ENCODE results near the gene METTL8.
A peak's percentile ranks its signal among the peaks of the same experiment; 100 is the strongest.
"Not testable (repeated sequence)": the region's sequence is repeated elsewhere in the genome, so short reads cannot be mapped to it uniquely, and the experiment has no call there.

METTL8 gene

DNA sequence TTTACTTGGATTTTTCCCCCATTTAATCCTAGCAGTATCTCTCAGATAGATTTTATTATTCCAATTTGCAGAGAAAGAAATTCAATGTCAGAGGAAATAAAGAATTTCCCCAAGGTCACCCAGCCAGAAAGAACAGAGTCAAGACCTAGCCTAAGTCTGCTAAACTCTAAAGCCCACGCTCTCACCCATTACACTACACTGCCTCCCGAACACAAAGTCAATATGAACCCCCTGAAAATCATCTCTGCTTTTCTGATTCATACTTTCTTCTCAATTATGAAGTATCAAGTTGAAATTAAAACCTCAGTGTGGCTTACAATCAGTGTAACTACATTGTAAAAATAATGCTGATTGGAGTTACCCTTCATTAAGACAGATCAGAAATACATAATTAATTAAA lies 89.6 kb downstream of the METTL8 start:
- no peak for DNase-seq (ENCODE audit: low spot score)

DNA sequence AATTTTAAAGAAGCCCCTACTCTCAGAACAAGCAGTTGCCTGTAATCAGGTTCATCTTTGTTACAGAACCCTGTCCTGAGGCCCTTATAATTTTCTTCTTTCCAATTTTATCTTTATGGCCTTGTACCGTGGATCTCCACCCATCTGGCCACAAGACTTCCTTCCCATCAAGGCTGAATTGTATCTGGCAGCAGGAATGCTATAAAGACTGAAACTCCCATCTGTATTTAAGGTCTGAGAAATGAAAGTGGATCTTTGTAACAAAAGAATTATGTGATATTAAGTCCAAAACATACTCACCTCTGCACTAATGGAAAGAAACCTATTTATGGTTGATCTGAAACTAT lies 91.8 kb downstream of the METTL8 start:
- no peak for DNase-seq (ENCODE audit: low spot score)

DNA sequence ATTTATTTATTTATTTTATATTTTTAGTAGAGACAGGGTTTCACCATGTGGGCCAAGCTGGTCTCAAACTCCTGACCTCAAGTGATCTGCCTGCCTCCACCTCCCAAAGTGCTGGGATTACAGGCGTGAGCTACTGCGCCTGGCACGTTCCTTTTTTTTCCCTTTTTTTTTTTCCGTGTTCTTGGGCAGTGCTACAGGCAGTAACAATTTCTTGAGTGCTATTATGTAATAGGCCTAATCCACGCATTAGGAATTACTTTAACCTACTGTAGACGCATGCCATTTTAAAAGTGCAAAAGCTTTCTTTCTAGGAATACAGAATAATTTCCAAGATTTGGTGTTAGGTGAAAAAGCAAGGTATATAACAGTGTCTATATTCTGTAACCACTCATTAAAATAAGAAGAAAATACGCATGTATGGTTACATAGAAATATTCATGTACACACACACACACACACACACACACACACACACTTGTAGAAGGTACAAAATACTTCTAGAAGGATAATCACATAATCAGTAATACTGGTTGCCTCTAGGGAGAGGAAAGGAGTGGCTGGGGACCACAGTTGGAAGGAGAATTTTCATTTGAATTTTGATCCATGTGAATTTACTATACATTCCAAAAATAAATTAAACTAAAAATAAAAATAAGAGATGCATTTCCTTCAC lies 92.3 kb downstream of the METTL8 start:
- no peak for DNase-seq (ENCODE audit: low spot score)

DNA sequence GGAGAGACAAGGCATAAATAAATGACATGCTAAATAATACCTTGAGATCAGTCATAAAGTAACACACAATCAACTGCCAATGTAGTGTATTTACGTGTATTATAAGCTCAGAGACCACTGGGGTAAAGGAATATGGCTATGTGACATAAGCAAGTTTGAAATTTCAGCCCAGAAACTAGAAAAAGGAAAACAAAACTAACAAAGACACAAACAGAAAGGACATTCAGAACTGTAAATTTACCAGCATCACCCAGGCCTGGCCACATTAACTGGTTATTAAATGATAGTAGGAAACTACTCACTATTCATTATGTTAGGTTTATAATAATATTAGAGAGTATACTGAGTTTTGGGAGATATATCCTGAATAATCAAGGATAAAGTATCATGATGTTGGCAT lies 98.8 kb downstream of the METTL8 start:
- no peak for DNase-seq (ENCODE audit: low spot score)

DNA sequence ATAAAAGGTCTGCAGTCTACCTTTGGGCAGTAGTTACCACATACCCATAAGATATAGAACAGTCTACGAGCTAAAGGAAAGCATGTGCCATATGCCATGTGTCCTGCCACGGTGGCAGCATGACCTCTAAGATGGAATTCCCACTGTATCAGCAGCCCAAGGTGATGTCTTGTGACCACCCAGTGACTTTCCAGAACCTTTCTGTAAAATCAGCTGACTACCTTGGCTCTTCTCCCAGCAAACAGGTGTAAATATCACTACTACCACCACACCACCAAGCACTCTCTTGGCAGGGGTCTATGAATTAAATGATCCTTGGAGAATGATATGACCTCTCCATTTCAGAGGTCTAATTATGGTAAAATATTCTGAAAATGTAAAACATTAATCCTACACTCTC lies 99.6 kb downstream of the METTL8 start:
- no peak for DNase-seq (ENCODE audit: low spot score)

DNA sequence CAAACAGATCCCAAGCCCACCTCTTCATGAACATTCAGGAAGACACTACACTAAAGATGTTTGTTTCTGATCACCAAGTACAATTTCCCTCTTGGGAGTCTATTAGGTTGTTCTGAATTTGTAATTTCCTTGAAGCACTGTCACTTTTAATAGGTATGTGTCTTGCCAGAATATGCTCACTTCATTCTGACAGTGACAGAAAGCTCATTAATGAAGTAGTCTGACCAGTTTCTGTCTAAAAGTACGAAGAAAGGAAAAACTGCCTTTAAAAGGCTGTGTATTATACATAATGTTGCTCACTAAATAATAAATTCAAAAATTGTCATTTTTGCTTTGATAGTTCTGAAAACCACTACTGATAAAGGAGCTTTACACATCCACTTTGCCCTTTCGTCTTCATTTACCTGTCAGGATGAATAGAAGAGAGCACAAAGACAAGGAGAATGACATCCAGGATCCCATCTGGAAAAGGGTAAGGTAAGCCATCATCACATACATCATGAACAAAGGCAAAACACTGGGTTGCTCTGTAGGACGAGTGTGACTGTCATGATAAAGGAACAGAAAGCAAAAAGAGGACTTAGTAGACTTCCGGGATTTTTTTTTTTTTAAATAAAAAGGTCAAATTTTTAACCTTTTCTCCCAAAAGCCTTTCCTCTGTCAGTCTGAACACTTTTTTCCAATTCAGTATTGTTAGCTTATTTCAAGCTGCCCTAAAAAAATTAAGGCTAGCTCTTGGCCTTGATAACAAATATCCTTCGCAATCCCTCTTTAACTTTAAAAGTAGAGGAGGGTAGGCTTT lies 103.4 kb downstream of the METTL8 start:
- no peak for DNase-seq (ENCODE audit: low spot score)

DNA sequence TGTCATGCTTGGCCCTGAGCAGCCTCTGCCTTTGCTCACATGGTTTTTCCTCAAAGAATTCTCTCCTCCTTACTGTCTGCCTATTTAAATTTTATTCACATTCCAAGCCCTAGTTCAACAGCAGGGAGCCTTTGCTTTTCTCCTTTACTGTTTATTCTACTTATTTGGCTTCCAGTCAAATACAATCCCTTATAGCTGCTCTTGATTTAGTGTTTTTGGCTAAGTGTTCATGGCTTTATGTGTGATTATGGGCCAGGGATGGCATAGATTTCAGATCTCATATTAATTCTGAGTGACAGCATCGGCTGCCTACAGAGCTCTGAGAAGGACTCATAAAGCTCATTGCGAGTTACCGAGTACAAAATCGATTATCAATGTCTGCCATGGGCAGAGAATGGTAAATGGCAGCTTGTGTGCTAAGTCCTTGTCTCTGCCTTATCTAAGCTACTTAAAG lies 106.7 kb downstream of the METTL8 start:
- DNase-seq (ENCODE audit: low spot score), result no peak

DNA sequence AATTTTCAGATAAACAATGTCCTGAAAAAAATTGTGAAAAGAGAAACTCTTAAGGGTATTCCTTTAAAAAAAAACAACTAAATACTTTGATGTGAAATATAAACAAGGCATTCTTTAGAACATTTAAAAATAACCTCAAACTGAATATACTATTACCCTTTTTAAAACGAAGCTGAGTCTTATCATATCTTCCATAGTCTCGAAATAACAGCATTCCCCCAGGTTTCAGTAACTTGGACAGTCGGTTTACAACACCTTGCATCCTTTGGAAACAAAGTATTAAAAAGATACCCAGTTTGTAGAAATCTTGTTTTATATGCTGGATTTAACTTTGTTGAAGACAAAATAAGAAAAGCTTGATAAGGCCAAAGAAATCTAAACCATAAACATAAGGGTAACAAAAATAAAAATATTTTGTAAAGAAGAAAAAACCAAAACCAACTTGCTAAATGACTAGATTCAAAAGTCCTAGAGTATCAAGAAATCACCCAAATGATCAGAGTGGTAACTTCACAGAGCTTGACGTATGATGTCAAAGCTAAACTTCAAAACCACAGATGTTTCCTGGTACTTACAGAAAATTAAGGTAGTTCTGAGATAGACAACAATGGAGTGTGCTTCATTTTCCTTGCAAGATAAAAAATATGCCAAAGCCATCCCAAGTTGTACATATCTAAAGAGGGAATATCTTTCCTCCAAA lies 107.8 kb downstream of the METTL8 start:
- DNase-seq (ENCODE audit: low spot score), result peak; percentile 74

DNA sequence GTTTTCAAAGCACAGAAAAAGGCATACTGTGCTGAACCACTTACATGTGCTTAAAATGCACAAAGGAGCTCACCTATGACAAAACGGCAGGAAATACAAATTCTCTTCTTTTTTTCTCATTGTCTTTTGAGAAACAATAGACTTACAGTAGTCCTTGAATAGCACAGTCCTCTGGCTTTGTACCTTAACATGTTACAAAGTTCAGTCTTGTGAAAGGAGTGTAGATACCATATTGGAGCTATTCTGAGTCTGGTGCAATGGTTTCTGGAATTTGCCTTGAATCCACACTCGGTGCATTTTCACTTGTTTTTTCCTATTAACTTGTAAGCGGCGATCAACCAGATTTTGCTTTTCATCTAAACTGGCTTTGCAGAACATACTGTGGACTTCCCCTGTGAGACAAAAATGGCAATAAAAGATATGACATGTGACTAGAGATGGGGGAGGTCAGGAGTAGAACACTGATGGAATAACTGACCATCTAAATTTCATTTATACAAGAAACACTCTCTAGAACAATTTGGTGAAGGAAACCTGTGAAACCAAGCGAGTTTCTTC lies 109.7 kb downstream of the METTL8 start:
- no peak for DNase-seq (ENCODE audit: low spot score)

DNA sequence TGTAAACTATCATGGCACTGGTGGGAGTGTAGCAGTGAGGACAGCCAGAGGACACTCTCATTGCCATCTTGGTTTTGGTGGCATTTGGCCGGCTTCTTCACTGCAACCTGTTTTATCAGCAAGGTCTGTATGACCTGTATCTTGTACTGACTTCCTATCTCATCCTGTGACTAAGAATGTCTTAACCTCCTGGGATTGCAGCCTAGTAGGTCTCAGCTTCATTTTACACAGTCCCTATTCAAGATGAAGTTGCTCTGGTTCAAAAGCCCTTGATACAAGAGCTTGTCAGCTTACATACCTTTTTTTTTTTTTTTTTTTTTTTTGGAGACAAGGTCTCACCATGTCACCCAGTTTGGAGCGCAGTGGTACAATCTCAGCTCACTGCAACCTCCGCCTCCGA lies 110.9 kb downstream of the METTL8 start:
- DNase-seq (ENCODE audit: low spot score), result no peak

DNA sequence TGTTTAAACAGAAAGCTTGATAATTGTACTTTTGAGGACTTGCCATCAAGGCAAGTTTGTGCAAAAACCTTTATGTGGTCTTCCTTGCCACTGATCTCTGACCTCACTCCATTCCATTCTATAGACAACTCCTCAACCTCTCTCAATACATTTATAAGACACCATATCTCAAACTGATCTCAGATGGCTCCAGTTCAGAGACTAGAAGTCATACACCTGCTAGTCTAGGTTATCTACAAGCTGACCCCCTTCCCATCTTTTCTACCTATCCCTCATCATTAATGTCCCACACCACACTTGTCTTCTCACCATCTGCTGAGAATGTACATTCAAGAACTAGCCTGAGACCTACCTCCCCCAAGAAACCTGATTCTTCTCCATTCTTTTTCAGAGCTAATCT lies 113.1 kb downstream of the METTL8 start:
- DNase-seq (ENCODE audit: low spot score), result no peak

DNA sequence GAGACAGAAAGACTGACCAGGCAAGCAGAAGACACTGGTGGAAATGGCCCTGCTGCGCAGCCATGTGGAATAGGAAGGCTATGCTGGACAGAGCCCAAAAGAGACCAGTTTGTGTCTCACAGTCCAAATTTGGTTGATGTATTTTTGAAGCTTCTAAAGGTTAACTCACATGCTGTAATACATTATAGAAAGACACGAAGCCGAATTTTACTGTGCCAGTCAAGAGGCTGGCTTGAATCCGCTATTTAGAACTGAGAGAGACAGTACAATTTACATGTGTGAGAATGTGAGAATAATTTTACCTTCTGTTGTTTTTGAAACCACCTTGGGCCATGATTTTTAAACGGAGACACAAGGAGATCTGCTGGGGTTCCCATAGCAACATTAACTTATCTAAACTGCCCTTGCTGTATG lies 113.6 kb downstream of the METTL8 start:
- no peak for DNase-seq (ENCODE audit: low spot score)

DNA sequence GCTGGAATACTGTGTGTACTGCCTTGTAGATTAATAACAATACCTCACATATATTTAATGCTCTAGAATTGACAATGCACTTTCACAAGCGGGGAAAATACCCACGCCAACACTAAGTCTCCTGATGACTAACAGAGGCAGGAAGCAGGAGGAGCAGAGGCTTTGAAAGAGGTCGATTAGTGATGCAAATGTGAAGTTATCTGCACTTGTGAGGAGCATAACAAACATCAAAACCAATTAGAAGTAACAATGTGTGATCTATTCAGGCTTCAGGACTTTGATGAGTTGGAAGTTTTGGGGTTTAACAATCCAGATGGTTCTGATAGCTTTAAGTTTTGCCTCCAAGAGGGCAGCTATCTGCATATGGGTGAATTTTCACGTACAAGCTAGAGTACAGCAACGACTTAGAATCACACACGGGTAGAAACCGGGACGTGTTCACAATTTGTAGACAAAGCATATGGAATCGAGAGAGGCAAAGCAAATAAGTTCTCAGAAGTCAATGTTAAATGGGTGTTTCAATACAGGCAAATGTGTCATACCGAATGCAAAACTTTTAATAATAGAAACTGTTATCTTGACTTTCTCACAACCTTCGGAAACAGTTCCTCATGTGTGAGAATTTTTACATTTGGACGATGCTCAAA lies 114.5 kb downstream of the METTL8 start:
- peak; percentile 92 for DNase-seq (ENCODE audit: low spot score)

DNA sequence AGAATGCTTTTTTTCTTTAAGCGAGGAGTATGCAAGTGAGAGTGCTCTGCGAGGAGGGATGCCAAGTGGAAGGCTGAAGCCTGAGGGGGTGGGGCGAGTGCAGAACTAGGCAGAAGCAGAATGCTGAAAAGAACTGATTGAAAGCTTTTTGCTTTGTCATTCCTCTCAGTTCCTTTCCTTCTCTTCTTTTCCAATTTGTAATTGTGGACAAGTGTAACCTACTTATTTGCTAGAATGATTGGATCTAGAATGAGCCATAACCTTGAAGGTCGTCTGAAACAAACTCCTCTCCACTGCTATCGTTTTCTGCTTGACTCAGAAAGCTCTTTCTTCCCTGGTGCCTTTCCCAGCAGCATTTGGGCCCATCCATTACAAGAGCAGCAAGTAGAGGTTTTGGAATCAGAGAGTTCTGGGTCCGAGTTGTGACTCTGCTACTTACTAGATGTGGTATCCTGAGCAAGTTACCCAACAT lies 115.3 kb downstream of the METTL8 start:
- DNase-seq (ENCODE audit: low spot score), result peak; percentile 47

DNA sequence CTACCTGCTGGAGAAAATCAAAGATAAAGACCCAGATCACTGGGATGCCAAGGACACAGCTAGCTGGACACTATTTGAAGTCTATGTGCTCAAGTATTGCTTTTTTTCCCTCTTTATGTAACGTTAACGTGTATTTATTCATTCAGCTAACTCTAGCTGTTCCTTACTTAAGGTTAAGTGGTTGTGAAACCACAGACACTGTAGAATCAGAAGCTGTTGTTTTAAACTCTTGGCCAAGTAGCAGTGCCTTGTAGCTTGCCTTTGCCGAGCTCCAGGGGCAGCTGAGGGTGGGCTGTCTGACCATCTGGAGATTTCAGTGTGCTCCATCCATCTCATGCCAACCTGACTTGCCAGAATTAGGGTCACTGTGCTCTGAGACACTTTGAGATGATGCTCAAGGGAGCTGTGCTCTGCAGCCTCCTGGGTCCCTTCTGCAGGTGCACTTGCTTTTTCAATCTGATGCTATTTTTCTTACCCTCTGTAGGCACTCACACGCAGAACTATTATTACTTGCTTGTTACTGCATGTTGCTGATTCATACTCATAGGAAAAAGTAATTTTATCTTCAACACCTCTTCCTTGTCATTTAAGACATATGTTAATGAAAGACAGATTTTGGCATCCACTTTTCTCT lies 116.2 kb downstream of the METTL8 start:
- DNase-seq (ENCODE audit: low spot score), result peak; percentile 78

DNA sequence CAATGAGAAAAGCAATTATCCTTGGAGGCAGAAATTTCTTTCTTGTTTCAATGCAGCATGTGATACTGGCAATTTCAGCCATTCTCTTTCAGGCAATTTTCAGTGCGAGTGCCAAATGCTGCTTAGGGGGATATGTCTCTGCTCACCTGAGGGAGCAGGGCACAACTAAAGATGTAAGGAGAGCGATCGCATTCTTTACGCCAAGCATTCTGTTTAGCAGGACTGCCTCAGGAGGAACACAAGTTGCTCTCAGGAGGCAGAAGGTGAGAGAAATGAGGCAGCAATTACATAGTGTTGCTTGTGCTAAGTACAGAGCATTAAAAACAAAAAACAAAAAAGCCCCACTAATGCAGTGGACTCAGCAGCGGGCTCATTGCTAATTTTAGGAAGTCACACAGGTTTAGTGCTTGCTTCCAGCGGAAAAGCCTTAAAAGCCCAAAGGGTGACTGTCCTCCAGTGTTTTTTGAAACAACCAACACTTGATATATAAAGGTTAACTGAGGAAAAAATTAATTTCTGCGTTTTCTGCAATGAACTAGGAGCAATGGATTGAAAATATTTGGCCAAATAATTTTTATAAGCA lies 116.9 kb downstream of the METTL8 start:
- DNase-seq (ENCODE audit: low spot score), result no peak

DNA sequence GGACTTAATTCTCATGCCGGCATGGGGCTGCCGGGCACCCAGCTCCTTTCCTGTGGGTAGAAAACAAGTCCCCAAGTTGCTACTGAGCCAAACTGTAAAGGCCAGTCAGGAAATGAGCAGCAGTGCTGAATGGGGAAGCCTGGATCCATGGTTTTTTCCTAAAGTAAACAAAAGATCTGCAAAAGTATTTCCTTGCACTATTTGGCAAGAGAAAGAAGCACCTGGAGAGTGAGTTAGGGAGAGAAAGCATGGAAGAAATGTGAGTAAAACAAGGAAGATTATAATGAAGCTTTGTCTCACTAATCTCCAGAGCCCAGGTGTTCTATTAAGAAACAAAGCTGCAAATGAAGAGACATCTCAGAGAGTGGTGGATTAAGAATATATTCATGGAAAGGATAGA lies 117.6 kb downstream of the METTL8 start:
- no peak for DNase-seq (ENCODE audit: low spot score)

DNA sequence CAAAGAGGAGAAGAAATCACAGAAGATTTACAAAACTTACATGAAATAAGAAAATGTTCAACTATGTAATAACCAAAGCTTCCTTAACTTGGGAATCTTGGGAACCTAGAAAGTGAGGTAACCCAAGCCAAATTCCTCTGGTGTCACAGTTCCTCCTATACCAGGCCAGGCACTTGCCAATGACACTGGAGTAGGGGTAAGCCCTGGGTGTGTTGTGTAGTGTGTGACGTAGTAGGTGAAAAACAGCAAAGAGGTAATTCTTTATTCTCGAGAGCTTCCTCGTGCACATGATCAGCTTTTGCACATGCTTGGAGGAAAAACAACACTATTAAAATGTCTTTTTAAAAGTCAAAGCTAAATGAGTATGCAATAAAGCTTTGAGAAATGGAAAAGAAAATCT lies 118.0 kb downstream of the METTL8 start:
- no peak for DNase-seq (ENCODE audit: low spot score)

DNA sequence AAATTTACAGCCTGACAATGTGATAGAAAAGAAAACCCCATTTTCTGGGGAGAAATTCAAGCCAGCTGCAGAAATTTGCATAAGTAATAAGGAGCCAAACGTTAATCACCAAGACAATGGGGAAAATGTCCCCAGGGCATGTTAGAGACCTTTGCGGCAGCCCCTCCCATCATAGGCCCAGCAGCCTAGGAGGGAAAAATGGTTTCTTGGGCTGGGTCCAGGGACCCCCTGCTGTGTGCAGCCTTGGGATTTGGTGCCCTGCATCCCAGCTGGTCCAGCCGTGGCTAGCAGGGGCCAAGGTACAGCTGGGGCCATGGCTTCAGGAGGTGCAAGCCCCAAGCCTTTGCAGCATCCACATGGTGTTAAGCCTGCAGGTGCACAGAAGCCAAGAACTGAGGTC lies 121.6 kb downstream of the METTL8 start:
- not testable (repeated sequence) for DNase-seq (ENCODE audit: low spot score)

DNA sequence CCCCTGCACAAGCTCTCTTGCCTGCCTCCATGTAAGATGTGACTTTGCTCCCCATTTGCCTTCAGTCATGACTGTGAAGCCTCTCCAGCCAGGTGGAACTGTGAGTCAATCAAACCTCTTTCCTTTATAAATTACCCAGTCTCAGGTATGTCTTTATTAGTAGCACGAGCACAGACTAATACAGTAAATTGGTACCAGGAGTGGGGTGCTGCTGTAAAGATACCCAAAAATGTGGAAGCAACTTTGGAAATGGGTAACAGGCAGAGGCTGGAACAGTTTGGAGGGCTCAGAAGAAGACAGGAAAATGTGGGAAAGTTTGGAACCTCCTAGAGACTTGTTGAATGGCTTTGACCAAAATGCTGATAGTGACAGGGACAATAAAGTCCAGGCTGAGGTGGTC lies 122.2 kb downstream of the METTL8 start:
- not testable (repeated sequence) for DNase-seq (ENCODE audit: low spot score)

DNA sequence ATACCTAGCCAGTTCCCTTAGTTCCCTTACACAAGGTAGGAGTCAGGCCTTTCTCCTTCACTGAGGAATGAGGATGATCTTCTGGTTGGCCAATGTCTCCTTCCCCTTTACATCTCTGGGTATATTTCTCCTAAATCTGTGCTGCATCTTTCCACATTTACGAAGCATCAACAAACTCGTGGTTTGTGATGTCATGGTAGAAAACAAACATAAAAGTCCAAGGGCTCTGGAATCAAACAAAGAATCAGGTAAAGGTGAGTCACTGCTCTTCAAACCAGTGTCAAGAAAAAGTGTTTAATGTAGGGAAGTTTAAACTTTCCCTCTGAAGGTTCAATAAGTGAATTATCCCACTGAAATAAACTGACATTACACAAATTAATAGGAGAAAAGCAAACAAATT lies 122.9 kb downstream of the METTL8 start:
- DNase-seq (ENCODE audit: low spot score), result no peak

Data from activated CD4-positive, alpha-beta T cell treated with anti-CD3 and anti-CD28 coated beads, Interleukin-2, Interleukin-4, amounts not matched to agents 100 ng/mL and 50 ng/mL, durations not matched to agents 16 hours and 8 hours (primary cell).